HG03571 (cell line): ENCODE measurements around the gene ZMIZ1.

Experiments
- ATAC-seq: cut with Tn5 transposase; IDR thresholded peaks from one replicate; pipeline ENCODE4 v1.9.1; 2021; ENCODE audit not compliant: unreplicated experiment

The ZMIZ1 gene

GRCh38 chr10:79079490-79080355 lies 11.0 kb downstream of the ZMIZ1 start:
- ATAC-seq, result no peak

GRCh38 chr10:79081353-79082034 lies 12.7 kb downstream of the ZMIZ1 start:
- no peak for ATAC-seq

GRCh38 chr10:79082035-79082373 lies 13.2 kb downstream of the ZMIZ1 start:
- no peak for ATAC-seq

GRCh38 chr10:79082631-79083596 lies 14.1 kb downstream of the ZMIZ1 start:
- no peak for ATAC-seq

GRCh38 chr10:79084012-79084971 lies 15.5 kb downstream of the ZMIZ1 start:
- ATAC-seq, result no peak

GRCh38 chr10:79084972-79085597 lies 16.3 kb downstream of the ZMIZ1 start:
- ATAC-seq, result peak; percentile 40

GRCh38 chr10:79086822-79087221 lies 18.1 kb downstream of the ZMIZ1 start:
- ATAC-seq, result no peak

GRCh38 chr10:79087721-79088120 lies 19.0 kb downstream of the ZMIZ1 start:
- no peak for ATAC-seq

GRCh38 chr10:79088176-79088575 lies 19.4 kb downstream of the ZMIZ1 start:
- no peak for ATAC-seq

- ATAC-seq, result no peak
Measured at GRCh38 chr10:79088613-79089355, 20.0 kb downstream of the ZMIZ1 start.

GRCh38 chr10:79089632-79090031 lies 20.9 kb downstream of the ZMIZ1 start:
- no peak for ATAC-seq

- ATAC-seq, result no peak
Measured at GRCh38 chr10:79090134-79090803, 21.5 kb downstream of the ZMIZ1 start.

- ATAC-seq, result no peak
Measured at GRCh38 chr10:79092292-79092896, 23.6 kb downstream of the ZMIZ1 start.

GRCh38 chr10:79093658-79094411 lies 25.1 kb downstream of the ZMIZ1 start:
- peak; percentile 31 for ATAC-seq

- no peak for ATAC-seq
Measured at GRCh38 chr10:79094412-79095175, 25.8 kb downstream of the ZMIZ1 start.

GRCh38 chr10:79095316-79095715 lies 26.6 kb downstream of the ZMIZ1 start:
- no peak for ATAC-seq

GRCh38 chr10:79096514-79096913 lies 27.7 kb downstream of the ZMIZ1 start:
- ATAC-seq, result no peak
